ENCODE data around the gene IVL. TPM values are rescaled to one million over a fixed set of nuclear protein-coding genes. Genes with fewer than 3 reads are reported as not detected.

The IVL gene
- total RNA-seq, 6 experiments from 2014 or later, result not detected

GRCh38 chr1:152946248-152946647 is 37.9 kb downstream of the IVL start:
- no peak for DNase-seq
- Mint-ChIP-seq H3K4me1 (ENCODE audit: low read depth) (no peaks in the 10 kb centered on the region), H3K27me3 (ENCODE audit: insufficient read depth) (no peaks in the 10 kb centered on the region; the same call in none of the 2 replicates), H3K4me3 (no peak overlapping the region), H3K36me3 (ENCODE audit: low read depth) (no peaks in the 10 kb centered on the region), H3K27ac (no peak overlapping the region), H3K9me3 (peaks cover 4% of the 10 kb centered on the region)
- TF ChIP-seq CTCF (IDR thresholded peaks at IDR 0.05), result no peak

GRCh38 chr1:152946651-152947256 is 38.4 kb downstream of the IVL start, which contains the start of gene SPRR5:
Gene SPRR5 (plus strand): TSS chr1:152947206. CDS start chr1:152948555, 1,349 bp downstream.
- H3K9me3 Mint-ChIP-seq, result peaks cover 4% of the 10 kb centered on the region
- no peaks in the 10 kb centered on the region for H3K36me3 Mint-ChIP-seq (ENCODE audit: low read depth)
- no peak for DNase-seq
- H3K4me1 Mint-ChIP-seq (ENCODE audit: low read depth), result no peaks in the 10 kb centered on the region
- TF ChIP-seq CTCF (IDR thresholded peaks at IDR 0.05), result no peak
- no peak within 1 kb of the TSS for H3K4me3 Mint-ChIP-seq
- no peaks in the 10 kb centered on the region; the same call in none of the 2 replicates for H3K27me3 Mint-ChIP-seq (ENCODE audit: insufficient read depth)
- H3K27ac Mint-ChIP-seq, result no peak within 1 kb of the TSS

- peaks cover 4% of the 10 kb centered on the region; the same call in 1 of the 2 replicates for H3K4me1 Mint-ChIP-seq (ENCODE audit: low read depth)
- H3K27me3 Mint-ChIP-seq (ENCODE audit: insufficient read depth), result peaks cover 5% of the 10 kb centered on the region
- H3K36me3 Mint-ChIP-seq (ENCODE audit: low read depth), result no peaks in the 10 kb centered on the region
- H3K4me3 Mint-ChIP-seq, result no peak overlapping the region
- TF ChIP-seq CTCF (IDR thresholded peaks at IDR 0.05), result no peak
- H3K27ac Mint-ChIP-seq, result no peak overlapping the region
- H3K9me3 Mint-ChIP-seq, result peaks cover 14% of the 10 kb centered on the region
- DNase-seq, result no peak
Measured at GRCh38 chr1:152951711-152952110, 43.4 kb downstream of the IVL start.

- Mint-ChIP-seq H3K27me3 (ENCODE audit: insufficient read depth) (peaks cover 5% of the 10 kb centered on the region), H3K4me3 (no peak overlapping the region), H3K9me3 (peaks cover 10% of the 10 kb centered on the region), H3K36me3 (ENCODE audit: low read depth) (no peaks in the 10 kb centered on the region), H3K27ac (no peak overlapping the region), H3K4me1 (ENCODE audit: low read depth) (peaks cover 4% of the 10 kb centered on the region; the same call in 1 of the 2 replicates)
- no peak for DNase-seq
- no peak for TF ChIP-seq CTCF (IDR thresholded peaks at IDR 0.05)
Measured at GRCh38 chr1:152953761-152954160, 45.4 kb downstream of the IVL start.

GRCh38 chr1:152954436-152954835 is 46.1 kb downstream of the IVL start:
- H3K36me3 Mint-ChIP-seq (ENCODE audit: low read depth), result no peaks in the 10 kb centered on the region
- no peak overlapping the region for H3K4me3 Mint-ChIP-seq
- H3K27me3 Mint-ChIP-seq (ENCODE audit: insufficient read depth), result peaks cover 5% of the 10 kb centered on the region; the same call in 1 of the 2 replicates
- DNase-seq, result no peak
- TF ChIP-seq CTCF (IDR thresholded peaks at IDR 0.05), result no peak
- H3K9me3 Mint-ChIP-seq, result peaks cover 10% of the 10 kb centered on the region
- H3K27ac Mint-ChIP-seq, result no peak overlapping the region
- peaks cover 4% of the 10 kb centered on the region; the same call in 1 of the 2 replicates for H3K4me1 Mint-ChIP-seq (ENCODE audit: low read depth)
